Left cardiac atrium (tissue), 4 donors: ENCODE data around the gene RNF166. TPM values are rescaled to one million over a fixed set of nuclear protein-coding genes. Genes with fewer than 3 reads are reported as not detected.

Experiments
- ATAC-seq, 2 donors: fragments of 200-7000 bp; cut with Tn5 transposase; one replicate each; pipeline ENCODE4 v1.9.1; 2020; ENCODE audit warnings: mild to moderate bottlenecking in 2 of 2, moderate library complexity in 2 of 2
- DNase-seq: peaks from one replicate; pipeline ENCODE4 v3.0.0-alpha.2; 2020
- intact Hi-C, 2 donors: fragments of 100-400 bp; cut with DNase I; formaldehyde crosslinking; loops; one replicate each; pipeline versions ENCODE4 v1.14.1 to v1.15.1; 2022 to 2023
- total RNA-seq, 2 donors: library from RNA; stranded (reverse); fragmentation: NEBNext Ultra II Directional; extraction: Animal tissue kit (Norgen Biotek cat#: 25700); gene quantifications; one replicate each; pipeline ENCODE4 v1.2.1, GENCODE V29; 2021
- donor health status: DM: no; HTN: yes; CAD: no.
- donor health status: DM: no; HTN: yes; CAD: no; lungs with severe emphysema.
- donor health status: DM: yes; HTN: yes; CAD: no.
- donor health status: Dilated cardiomyopathy.

RNF166 gene
- total RNA-seq, 2 donors from 2014 or later = 18.3 to 20.1 TPM

- no peak for DNase-seq
- intact Hi-C loops = no loop called here
These were observed 9.3 kb upstream of the RNF166 start for GRCh38 chr16:88715312-88716190.

GRCh38 chr16:88714420-88715302 is 8.5 kb upstream of the RNF166 start:
- ATAC-seq (no peak), DNase-seq (no peak)
- intact Hi-C loops = no loop called here

More at GRCh38 chr16:88715312-88716190, 9.3 kb upstream of the RNF166 start:
- ATAC-seq = no peak

GRCh38 chr16:88713568-88714419 is 7.6 kb upstream of the RNF166 start:
- DNase-seq (no peak), ATAC-seq (peak in 1 of 2 donors; percentile 37)
- intact Hi-C loops = no loop called here

GRCh38 chr16:88713054-88713453 is 6.8 kb upstream of the RNF166 start:
- intact Hi-C loops = no loop called here
- DNase-seq = no peak

GRCh38 chr16:88712362-88712979 is 6.3 kb upstream of the RNF166 start:
- DNase-seq (no peak), ATAC-seq (no peak)
- intact Hi-C loops = no loop called here

More at GRCh38 chr16:88713054-88713453, 6.8 kb upstream of the RNF166 start:
- no peak for ATAC-seq

- intact Hi-C loops = no loop called here
These were observed 5.6 kb upstream of the RNF166 start for GRCh38 chr16:88711750-88712340.

GRCh38 chr16:88710556-88710955 is 4.3 kb upstream of the RNF166 start:
- intact Hi-C loops = no loop called here
- DNase-seq = no peak

More at GRCh38 chr16:88711750-88712340, 5.6 kb upstream of the RNF166 start:
- no peak for DNase-seq
- no peak for ATAC-seq

GRCh38 chr16:88706965-88707826 is 988 bp upstream of the RNF166 start:
- intact Hi-C loops = no loop called here
- no peak for ATAC-seq
- no peak for DNase-seq

More at GRCh38 chr16:88710556-88710955, 4.3 kb upstream of the RNF166 start:
- ATAC-seq = no peak

GRCh38 chr16:88705801-88706228 is 393 bp downstream of the RNF166 start:
- ATAC-seq = peak; percentile 4 to 20
- intact Hi-C loops = no loop called here

GRCh38 chr16:88705076-88705684 is 1.0 kb downstream of the RNF166 start:
- intact Hi-C loops = no loop called here
- ATAC-seq (no peak), DNase-seq (no peak)

More at GRCh38 chr16:88705801-88706228, 393 bp downstream of the RNF166 start:
- DNase-seq = no peak

- ATAC-seq (peak in 1 of 2 donors; percentile 1), DNase-seq (no peak)
- intact Hi-C loops = no loop called here
These were observed 2.5 kb downstream of the RNF166 start for GRCh38 chr16:88703486-88704309.

- ATAC-seq = no peak
- intact Hi-C loops = no loop called here
- DNase-seq = no peak
These were observed 3.6 kb downstream of the RNF166 start for GRCh38 chr16:88702371-88703210.

- intact Hi-C loops = no loop called here
- ATAC-seq (no peak), DNase-seq (no peak)
These were observed 4.4 kb downstream of the RNF166 start for GRCh38 chr16:88701581-88702370.
